Stimulated activated CD4-positive, alpha-beta T cell treated with anti-CD3 and anti-CD28 coated beads, Interleukin-15, amount 100 ng/mL, for 48 hours (primary cell): ENCODE data around the gene SSC5D.

Experiments used
- DNase-seq, 2 donors: peaks; one replicate each; pipeline ENCODE4 v3.0.0-alpha.2; 2020; ENCODE audit warnings: low read depth in 2 of 2

Gene SSC5D

DNA sequence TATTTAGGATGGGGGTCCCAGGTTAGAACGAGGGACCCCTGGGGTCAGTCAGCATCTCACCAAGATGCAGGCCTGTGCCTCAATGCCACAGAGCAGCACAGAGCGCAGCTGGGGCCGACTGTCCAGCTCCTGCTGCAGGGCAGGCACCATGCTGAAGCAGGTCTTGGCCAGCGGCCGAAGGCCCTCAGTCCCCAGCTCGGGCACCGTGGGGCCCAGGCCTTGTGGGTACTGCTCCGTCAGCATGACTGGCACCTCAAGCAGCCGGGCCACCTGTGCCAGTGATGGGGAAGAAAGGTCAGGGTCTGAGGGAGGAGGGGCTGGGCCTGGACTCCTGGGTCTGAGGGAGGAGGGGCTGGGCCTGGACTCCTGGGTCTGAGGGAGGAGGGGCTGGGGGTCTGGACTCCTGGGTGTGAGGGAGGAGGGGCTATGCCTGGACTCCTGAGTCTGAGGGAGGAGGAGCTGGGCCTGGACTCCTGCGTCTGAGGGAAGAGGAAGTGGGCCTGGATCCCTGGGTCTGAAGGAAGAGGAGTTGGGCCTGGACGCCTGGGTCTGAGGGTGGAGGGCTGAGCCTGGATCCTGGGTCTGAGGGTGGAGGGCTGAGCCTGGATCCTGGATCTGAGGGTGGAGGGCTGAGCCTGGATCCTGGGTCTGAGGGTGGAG, 32.5 kb upstream of the SSC5D start:
- DNase-seq: no peak

DNA sequence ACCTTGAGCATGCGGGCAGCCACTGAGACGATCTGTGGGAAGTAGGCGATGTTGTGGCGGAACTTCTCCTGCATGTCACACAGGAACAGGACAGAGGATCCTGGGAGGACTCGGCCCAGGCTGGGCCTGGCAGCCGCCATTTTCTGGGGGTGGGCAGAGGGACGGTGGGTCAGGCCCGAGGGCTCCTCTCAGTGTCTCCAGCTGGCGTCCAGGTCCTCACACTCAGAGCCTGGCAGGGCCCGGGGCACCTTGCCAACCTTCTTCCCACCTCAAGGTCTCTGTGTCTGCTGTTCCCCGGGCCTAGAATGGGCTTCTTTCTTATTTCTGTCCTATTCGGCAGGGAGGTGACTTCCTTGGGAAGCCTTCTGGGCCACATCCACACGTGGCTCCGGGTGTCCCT, 31.9 kb upstream of the SSC5D start:
- no peak for DNase-seq

DNA sequence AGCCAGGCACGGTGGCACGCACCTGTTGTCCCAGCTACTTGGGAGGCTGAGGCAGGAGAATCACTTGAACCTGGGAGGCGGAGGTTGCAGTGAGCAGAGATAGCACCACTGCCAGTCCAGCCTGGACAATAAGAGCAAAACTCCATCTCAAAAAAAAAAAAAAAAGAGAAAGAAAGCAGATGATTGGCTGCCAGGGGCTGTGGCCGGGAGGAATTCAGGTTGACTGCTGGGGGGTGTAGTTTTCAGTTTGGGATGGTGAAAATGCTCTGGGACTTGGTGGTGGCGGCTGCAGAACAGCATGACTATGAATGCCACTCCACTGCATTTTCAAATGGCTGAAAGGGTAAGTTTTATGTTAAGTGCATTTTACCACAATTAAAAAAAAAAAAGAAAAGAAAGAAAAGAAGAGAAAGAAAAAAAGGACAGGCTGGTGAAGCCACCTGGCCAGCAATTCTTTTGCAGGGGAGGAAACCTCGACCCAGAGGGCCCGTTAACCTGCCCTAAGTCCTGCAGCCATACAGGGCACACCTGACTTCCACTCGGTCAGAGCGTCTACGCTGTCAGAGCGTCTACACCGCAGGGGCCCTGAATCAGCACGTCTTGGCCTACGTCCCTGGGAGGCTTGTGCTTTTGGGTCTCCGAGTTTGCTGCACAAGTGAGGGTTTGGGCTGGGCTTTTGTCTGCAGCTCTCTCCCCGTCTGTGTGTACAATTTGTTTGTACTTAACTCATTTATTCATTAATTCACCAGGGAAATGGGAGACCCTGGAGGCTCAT, 30.4 kb upstream of the SSC5D start:
- no peak for DNase-seq

DNA sequence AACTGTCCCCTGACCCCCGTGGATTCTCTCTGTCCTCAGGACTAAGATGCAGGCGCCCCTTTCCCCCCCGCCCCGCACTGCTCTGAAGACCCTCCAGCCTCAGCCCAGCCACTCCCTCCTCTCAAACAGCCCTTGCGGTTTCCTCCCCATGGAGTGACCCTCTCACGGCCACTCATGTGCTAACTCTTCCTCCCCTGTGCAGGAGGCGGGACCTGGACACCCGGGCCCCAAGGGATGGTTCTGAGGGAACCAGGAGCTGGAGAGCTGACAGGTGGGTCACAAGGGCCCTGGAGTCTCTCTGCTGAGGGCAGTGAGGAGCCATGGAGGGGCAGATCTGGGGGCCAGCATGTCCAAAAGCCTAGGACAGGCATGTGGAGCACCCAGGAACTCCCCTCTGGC, 28.7 kb upstream of the SSC5D start:
- no peak for DNase-seq

DNA sequence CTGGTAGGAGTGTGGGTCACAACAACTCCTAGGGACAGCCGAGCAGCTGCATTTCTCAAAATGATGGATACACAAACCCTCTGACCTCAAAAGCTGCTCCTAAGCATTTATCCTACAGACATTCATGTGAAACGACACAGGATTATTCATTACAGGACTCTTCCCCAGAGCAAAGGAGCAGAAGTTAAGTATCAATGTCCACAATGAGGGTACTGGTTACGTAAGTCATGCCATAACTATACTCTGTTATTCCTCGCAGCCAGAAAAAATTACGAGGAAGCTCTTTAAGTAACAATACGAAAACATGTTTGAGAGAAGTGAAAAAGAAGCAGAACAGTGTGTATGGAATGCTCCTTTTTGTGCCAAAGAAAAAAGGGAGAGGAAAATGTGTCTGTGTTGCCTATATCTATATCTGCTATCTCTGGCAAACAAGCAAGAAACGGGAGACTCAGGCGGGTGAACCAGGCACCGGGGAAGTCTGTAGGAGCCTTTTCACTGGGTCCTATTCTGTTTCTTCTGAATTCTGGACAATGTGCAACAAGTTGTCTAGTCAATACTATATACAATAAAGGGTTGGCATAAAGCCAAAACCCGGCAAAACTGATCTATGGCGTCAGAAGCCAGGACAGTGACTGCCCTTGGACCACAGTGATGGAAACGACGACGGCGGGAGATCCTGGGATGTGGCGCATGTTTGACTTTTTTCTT, 28.1 kb upstream of the SSC5D start:
- no peak for DNase-seq

DNA sequence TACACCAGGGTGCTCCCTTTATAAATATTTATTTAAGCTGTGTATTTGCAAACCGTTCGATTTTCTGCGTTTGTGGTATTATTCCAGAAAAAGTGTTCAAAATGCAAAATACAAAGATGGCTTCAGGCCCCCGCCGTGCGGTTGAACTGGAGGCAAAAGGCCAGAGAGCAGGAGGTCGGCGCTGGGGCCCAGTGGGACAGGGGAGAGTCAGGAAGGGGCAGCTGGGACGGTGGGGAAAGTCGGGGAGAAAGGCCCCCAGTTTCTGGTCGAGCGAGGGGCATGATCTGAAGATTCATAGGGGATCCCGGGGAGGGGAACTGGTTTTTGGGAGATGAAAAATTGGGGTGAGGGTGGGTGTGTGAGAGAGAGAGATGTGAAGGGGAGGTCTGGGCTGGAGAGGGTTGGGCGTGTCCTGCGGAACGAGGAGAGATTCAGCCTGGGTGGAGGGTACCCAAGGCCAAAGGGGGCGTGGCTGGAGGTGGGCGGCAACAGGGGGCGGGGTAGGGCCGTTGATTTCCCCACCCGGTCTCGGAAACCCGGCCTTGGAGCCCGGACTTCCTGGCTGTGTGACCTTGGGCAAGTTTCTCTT, 27.5 kb upstream of the SSC5D start:
- DNase-seq: no peak

DNA sequence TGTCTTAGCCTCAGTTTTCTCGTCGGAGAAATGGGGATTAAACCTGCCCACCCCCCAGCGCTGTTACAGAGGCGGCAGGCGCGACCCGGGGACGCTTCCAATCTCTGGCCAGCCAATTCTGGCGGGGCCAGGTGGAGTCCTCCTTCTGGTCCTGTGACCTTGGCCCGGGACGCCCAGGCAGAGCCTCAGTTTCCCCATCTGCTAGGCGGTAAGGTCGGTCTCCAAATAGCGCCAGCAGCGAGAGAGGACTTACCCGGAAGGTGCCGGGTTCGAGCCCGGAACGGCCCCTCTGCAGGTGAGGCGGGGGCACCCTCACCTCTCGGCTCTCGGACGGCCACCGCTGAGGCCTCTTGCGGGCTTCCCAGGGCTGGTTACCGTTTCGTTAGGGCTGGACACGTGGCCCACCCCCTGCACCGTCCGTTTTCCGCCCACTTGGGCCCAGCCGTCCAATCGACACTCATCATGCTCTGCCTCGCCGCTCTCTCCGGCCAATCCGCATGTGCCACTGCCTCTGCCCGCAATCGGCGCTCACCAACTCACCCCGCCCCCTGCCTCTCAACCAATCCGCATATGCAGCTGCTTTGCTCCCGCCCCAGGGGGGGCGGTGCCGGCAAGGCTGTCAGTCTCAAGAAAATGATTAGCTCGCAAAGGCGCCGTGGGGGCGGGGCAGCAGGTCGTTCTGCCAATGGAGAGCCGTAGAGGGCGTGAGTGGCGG, 26.8 kb upstream of the SSC5D start, which contains the start of gene ISOC2:
ISOC2 (minus strand) TSS at position 384 of the 715 bp plus-strand sequence. CDS start 5,156 bp downstream, outside the sequence.
- peak; percentile 100 for DNase-seq

DNA sequence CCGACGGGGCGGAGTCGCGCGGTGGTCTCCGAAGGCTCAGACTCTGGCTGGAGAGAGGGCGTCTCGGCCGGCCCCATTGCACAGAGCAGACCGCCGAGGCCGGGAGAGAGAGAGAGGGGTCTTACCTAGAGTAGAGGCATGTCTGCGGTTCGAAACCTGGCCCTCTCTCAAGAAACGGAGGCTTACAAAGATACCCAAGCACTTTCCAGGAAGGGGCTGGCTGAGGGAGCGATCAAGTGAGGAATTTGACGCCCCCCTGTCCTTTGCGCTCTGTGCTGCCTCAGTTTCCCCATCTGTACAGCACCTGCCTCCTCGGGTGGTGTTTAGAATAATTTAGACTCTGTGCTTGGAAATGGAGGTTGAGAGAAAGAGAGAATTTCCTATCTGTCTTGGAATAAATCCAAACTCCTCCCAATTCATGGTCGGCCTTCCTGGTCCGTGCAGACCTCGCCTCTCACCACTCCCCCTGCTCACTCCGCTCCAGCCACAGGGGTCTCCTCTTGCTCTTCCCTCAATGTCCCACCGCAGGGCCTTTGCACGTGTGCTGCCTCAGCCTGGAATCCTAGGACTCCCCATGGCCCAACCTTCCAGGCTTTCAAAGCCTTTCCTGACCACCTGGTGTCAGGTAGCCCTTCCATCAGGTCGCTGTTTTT, 26.1 kb upstream of the SSC5D start:
- no peak for DNase-seq

DNA sequence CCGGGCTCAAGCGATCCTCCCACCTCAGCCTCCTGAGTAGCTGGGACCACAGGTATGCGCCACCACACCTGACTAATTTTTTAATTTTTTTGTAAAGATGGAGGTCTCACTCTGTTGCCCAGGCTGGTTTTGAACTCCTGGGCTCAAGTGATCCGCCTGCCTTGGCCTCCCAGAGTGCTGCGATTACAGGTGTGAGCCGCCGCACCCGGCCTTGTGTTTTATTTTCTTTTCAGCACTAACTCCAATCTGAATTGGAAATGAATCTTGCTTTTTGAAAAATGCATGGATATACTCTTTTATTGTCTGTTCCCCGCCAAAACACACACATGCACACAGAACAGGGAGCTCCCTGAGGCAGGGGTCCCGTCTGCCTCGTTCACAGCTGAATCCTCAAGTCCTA, 25.5 kb upstream of the SSC5D start:
- DNase-seq: no peak

DNA sequence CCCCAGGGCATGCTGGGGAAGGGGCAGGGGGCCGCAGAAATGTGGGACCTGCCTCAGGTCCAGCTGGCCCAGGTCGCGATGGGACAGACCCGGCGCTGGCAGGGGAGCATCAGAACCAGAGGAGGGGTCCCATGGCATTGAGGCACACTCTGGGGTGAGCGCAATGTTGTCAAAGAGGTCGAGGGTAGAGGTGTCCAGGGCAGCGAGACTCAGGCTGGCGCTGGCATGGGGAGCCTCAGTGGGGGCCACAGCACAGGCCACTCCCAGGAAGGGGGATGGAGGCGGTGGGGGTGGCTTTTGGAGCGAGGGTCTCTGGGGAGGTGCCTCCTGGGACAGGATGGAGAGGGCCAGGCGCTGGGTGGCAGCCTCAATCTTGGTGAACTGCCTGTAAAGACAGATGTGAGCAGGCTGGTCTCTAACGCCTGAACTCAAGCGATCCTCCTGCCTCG, 24.6 kb upstream of the SSC5D start:
- no peak for DNase-seq

DNA sequence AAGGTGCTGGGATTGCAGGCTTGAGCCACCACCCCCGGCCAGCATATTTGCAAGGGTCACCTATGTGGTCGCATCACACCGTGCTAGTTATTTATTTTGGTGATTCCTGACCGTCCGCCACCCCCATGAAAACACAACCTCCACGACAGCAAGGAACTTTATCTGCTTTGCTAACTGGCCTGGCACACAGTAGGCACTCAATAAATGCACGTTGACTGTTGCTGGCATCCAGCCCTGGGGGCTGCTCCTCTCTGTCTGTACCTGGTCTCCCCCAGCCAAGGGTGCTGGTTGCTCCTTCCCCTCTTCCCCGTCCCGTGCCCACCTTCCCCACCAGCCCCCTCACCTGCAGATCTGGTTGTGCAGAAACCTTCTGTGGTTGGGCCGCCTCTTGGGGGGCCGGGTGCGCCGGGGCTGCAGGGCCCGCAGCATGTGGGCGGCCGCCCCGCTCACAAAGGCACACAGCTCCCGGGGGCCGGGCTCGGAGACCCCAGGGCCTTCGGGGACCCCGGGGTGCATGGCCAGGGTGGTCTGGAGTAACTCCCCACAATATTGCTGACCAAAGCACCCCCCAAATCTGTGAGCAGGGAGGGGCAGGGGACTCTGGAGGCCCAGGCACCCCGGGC, 24.1 kb upstream of the SSC5D start:
- no peak for DNase-seq

DNA sequence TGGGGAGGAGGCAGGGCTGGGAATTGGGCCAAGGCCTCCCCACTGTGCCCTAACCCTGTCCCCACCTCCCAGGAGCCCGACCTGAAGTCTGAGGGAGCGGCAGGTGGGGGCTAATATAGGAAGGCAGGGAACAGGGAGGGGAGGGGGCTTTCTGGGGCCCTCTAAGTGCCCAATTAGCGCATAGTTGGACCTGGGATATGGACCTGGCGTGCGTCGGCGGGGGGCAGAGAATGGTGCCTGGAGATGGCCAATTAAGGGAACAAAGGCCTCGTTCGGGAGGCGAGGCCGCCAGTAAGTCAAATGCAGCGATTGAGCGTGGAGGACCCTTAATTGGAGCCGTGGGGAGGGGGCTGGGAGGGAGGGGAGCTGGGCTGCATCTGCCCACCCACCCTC, 23.6 kb upstream of the SSC5D start, which contains the start of gene C19orf85:
C19orf85 (minus strand) TSS at position 90 of the 393 bp plus-strand sequence. CDS start 197 bp downstream, outside the sequence.
- DNase-seq: no peak

DNA sequence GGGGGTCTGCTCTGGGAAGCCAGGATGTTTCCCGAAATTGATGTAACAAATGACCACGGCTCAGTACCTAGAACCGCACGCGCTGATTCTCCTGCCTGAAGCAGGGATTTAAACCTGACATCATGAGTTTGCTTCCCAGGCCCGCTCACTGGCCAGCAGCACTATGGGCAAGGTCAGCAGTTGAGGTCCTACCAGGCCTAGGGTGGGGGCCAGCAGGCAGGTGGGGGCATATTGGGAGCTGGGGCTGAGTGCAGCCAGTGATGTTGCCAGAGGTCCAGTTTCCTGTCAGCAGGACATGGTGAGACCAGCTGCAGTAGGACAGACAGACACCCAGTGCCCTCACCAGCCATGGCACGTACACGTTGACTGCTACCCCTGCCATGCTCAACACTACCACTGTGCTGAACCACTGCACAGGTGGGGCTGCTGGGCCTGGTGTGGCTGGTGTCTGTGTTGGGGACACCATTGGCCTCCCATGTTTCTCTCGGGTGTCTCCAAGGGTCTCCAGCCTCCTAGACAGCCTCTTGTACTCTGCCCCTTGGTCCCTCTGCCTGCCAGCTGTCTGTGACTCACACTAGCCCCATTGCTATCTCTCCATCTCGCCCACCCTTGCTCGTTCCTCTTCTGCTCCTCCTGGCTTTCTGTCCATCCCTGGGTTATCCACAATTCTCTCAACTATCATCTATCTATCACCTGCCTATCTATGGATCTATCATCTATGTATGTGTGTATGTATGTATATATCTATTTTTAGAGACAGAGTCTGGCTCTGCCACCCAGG, 22.6 kb upstream of the SSC5D start:
- no peak for DNase-seq

DNA sequence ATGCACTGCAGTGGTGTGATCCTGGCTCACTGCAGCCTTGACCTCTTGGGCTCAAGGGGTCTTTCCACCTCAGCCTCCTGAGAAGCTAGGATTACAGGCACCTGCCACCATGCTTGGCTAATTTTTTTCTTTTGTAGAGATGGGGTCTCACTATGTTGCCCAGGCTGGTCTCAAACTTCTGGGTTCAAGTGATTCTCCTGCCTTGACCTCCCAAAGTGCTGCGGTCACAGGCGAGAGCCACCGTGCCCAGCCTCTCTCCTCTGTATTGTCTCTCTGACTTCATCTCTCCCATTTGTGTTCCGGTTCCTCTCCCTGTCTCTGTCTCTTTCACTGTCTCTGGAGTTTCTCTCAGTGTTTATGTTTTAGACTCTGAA, 22.0 kb upstream of the SSC5D start:
- no peak for DNase-seq

DNA sequence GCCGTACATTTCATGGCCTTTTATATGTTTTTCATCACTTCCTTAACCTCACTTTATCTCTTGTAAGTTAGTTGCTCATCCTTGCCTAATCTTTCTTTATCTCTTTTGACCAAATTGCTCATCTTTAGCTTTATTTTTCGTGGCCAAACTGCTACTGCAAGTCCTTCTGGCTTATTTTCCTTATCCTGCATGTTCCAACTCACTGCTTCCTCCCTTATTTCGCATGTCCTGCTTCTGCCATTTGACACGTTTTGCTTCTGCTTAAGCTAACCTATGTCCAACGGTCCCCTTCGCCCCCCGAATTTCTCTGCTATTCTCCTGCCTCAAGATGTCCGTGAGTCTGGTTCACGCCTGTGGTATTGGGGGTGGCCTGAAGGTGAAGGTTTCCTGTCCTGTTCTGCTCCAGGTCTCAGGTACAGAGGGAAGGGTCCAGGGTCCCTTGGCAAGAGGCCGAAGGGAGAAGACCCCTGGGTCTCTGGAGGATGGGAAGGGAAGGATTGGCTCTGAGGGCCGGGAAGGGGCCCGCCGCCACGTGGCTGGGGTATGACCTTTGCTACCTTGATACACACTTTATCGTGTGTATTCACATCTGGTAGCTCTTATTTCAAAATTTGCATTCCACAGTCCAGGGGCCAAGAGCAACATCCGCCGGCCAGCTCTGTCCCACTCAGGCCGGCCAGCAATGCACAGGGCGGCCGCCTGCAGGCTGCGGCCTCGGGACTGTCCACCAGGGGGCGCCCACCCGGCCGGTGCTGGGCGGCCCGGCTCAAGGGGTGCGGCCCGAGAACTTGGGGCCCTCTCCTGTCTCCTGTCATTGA, 20.8 kb upstream of the SSC5D start:
- peak in 1 of 2 donors; percentile 62 for DNase-seq

DNA sequence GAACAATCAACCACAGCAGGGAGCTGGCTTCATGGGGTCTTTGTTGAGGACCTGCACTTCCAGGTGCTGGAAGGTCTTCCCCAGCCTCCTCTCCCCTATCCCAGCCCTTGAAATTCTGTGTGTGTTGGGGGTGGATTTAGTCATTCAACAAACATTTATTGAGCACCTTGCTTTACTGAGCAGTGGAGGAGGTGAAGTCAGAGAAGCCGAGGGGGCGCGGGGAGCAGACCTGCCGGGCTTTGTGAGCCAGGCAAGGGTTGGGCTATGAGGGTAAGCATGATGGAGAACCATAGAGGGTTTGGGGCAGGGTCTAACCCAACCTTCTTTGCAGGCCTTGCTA, 20.2 kb upstream of the SSC5D start:
- no peak for DNase-seq

DNA sequence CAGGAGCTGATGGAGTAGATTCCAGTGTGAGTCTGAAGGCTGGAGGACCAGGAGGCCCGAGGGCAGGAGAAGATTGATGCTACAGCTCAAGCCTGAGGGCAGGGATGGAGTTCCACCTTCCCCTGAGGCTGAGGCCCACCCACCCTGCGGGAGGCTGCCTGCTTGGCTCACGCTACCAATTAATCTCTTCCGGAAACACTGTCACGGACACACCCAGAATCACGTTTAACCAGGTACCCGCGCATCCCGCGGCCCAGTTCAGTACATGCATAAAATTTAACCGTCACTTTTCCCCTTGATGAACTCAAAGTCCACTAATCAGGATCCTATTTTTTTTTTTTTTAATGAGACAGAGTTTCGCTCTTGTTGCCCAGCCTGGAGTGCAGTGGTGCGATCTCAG, 17.0 kb upstream of the SSC5D start:
- no peak for DNase-seq

DNA sequence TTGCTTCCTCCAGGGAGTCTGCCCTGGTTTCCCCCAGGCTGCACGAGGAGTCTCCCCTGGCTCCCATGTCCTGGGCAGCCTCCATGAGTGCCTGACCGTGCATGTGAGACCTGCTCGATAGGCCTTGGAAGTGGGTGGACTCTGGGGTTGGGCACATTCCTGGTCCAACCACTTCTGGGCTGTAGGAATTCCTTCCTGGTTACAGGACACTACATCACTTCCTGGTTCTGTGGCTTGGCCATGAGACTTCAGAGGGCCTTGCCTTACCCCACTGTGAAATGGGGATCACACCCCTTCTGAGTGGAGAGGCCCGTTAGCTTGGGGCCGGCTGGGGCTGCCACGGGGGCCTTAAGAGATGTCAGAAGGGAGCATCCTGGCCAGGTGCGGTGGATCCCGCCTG, 15.8 kb upstream of the SSC5D start:
- no peak for DNase-seq
